HG03432 (cell line): ENCODE measurements around the gene C5orf58.
A peak's percentile ranks its signal among the peaks of the same experiment; 100 is the strongest.

Experiments used
- ATAC-seq: cut with Tn5 transposase; IDR thresholded peaks from one replicate; pipeline ENCODE4 v1.9.1; 2021; ENCODE audit warnings: mild to moderate bottlenecking, moderate library complexity; ENCODE audit not compliant: unreplicated experiment

Gene C5orf58

DNA sequence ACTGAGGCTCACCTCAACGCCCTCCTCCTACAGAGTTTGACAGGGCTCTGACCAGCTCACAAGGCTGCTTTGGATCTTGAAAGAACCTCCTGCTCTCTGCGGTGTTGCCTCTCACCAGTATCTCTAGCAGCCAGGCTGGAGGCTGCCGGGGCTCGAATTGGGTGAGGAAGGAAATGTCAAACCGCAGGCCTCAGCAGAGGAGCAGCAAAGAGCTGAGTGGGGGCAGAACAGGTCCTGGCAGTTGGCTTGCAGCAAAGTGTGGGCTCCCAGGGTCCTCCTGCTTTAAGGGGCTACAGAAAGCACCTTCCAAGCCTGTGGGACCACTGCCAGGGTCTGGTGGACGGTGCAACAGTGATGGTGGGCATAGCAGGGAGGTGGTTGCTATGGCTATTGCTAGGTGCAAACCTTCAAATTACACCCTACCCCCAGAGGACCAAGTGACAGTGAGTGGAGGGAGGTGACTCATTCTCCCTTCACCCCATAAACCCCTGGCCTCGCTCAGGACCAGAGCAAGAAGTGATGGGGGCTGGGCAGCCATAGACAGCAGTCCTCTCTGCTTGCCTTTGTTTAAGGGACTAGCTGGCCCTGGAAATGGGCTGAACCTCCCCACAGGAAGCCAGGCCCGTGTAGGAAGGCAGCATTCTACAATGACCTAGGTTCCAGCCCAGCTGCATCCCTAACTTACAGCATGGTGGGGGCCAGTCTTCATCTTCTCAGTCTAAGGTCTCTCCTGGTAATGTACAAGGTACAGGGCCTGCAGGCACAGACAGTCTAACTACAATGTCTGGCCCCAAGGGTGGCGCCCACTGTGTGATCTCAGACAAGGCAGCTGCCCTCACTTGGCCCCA lies 46.0 kb downstream of the C5orf58 start:
- ATAC-seq, result peak; percentile 92

- ATAC-seq, result no peak
Observed at GRCh38 chr5:170279459-170279817, 46.7 kb downstream of the C5orf58 start.

DNA sequence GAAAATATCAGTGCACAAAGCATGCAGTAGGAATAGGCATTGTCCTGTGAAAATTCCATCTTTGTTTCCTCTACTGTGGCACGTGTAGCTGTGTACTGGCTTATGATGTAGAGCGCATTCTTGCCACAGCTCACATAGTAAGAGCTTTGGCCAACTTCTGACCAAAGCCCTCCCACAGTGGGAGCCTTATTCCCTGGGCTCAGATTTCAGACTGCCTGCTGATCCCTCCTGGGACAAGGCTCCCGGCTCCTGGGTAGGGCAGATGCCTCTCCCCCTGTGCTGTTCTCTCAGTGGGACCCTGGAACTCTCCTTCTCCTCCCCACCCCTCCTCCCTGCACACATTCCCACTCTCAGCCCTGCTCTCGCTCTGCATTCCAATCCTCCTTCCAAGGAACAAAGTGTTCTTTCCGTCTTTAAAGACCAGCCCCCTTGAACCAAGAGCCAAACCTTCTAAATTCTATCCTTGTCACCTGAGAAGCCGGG lies 47.3 kb downstream of the C5orf58 start:
- ATAC-seq, result no peak

DNA sequence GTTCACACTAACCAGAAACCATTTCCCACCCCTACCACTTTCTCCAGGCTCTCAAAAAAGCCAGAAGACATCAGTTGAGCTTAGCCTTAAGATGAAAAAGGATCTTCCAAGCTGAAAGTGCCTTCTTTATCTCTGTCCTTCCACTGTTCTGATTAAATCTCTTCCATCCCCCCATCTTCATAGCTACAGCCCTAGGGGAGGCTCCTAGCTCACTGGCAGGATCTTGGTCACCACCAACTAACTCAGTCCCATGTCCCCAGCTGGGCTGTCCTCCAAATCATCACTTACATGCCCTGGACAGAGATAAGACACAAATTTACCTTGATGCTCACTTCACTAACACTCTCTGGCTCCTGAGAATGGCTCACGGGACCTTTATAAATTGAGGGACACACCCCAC lies 50.5 kb downstream of the C5orf58 start:
- ATAC-seq, result no peak

DNA sequence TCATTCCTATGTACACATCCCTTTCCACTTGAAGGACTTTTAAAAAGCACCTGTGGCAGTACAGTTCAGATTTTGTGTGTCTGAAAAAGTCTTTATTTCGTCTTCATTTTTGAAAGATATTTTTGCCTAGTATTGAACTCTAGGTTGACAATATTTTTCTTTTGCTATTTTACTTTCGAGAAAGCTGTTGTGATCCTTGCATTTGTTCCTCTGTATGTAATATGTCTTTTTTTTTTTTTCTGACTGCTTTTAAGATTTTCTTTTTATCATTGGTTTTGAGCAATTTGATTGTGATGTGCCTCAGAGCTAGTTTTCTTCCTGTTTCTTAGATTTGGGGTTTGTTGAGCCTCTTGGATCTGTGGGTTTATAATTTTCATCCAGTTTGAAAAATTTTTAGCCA lies 51.4 kb downstream of the C5orf58 start:
- ATAC-seq, result no peak

GRCh38 chr5:170285181-170285580 lies 52.4 kb downstream of the C5orf58 start:
- no peak for ATAC-seq

DNA sequence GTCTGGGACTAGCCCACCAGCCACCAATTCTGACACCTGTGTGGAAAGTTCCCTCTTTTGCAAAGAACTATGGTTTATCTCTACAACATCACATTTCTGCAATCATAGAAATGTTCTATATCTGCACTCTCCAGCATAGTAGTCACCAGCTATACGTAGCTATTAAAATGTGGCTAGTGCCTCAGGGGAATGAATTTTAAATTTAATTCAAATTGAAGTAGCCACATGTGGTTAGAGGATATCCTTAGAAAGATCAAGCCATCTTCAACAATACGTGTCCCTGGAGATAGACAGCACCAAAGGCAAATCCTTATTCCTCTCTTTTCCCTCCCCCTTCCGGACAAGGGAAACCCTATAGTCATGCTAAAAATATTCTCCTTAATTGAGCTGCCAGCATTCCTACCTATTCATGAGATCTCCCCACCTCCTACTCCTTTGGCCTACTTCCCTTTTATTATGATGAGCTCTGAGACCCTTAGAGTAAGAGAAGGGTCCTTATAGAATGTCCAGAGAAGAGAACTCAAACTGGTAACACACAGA lies 53.7 kb downstream of the C5orf58 start:
- ATAC-seq, result no peak

DNA sequence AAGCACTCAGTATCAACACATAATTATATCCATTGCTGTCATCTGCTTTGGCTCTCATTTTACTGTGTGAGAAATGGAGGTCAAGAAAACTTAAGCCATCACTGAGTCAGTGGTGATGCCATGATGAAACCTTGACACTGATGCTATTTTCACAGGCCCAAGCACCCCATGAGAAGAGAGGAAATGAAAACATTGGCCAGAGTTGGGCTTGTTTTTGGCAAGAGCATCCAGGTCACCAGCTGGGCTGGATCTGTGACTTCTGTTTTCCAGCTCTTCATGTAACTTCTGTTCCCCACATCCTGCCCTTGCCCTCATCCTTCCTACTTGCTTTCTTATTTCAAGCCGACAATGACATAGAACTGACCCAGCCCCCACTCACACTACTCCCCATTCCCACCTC lies 54.7 kb downstream of the C5orf58 start:
- ATAC-seq, result no peak

DNA sequence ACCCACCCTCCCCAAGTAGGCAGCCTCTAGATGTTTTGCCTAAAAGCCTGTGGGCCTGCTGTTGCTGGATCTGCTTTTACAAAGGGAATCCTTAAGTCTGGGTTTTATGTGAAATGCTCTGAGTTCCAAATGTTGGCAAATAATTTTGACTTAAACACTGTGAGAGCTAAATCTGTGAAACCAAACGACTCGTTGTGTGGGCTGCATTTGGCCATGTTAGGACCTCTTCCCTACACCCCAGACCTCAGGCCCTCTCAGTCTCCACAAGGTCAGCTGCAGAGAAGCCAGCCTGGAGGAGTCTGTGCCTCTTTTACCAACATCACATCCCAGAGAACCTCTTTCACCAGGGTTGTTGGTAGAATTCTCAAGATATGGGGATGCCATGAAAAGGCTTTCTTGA lies 55.4 kb downstream of the C5orf58 start:
- ATAC-seq, result no peak

- no peak for ATAC-seq
Observed at GRCh38 chr5:170288551-170288950, 55.8 kb downstream of the C5orf58 start.

DNA sequence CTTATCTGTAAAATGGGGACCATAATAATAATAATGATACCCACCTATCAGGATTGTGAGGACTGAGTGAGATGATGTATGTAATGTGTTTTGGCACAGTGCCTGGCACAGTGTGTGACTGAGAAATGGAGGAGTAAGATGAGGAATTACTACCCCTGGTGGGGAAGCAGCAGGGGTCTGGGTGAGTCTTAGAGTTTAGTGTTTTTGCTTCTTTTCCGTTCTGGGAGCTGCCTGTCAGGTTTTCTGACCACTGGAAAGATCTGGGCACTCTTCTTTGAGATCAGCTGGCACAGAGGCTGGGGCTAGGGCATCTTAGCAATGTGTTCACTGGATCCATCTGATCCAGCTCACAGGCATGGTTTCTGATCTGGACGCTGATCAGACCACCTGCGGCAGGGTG lies 56.3 kb downstream of the C5orf58 start:
- ATAC-seq, result no peak

- ATAC-seq, result no peak
Observed at GRCh38 chr5:170289764-170290163, 57.0 kb downstream of the C5orf58 start.

DNA sequence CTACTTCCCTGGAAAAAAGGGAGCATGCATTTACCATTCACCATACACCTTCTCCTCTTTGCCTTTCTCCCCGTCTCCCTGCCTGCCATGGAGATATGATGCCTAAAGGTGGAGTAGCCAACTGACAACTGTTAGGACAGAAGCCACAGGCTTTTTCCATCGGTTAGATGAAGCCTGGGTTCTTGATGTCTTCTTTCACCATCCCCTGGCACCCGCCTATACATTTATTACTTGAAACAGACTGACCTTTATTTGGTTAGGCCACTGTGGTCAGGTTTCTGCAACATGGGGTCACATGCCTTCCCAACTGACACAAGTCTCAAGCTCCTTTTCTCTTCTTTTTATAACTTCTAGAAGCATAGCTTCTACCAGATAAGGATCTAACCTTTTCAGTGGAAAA lies 57.7 kb downstream of the C5orf58 start:
- no peak for ATAC-seq

- ATAC-seq, result no peak
Observed at GRCh38 chr5:170292179-170293104, 59.7 kb downstream of the C5orf58 start.

- peak; percentile 80 for ATAC-seq
Observed at GRCh38 chr5:170293273-170293672, 60.5 kb downstream of the C5orf58 start.

DNA sequence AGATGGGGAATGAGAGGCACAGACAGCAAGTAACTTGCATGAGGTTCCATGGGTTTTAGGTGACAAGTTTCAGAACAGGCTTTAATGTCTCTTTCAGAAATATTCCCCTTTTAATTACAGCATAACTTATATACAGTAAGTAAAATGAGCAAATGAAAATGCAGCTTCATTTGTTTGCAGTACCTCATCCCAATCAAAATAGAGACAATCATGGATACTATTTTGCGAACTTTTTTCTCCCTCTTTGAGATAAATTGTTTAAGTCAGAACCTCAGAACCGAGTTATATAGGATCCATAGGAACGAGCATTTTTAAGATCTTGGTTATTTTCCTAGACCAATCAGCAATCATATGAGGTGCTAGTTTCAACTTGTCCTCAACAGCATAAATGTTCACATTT lies 61.3 kb downstream of the C5orf58 start:
- no peak for ATAC-seq

- no peak for ATAC-seq
Observed at GRCh38 chr5:170294556-170294955, 61.8 kb downstream of the C5orf58 start.
